NCI-H1694 (cell line): ENCODE data around the gene TNIK.
"Not testable (repeated sequence)": the region's sequence is repeated elsewhere in the genome, so short reads cannot be mapped to it uniquely, and the experiment has no call there.

Experiments used
- DNase-seq: peaks from one replicate; lab custom pipeline; 2025; lab: John Stamatoyannopoulos, UW

Gene TNIK

GRCh38 chr3:171468296-171468906 lies 8.2 kb upstream of the TNIK start:
- no peak for DNase-seq

- DNase-seq, result no peak
Measured at GRCh38 chr3:171465763-171466162, 5.6 kb upstream of the TNIK start.

- no peak for DNase-seq
Measured at GRCh38 chr3:171464462-171464861, 4.3 kb upstream of the TNIK start.

GRCh38 chr3:171462224-171462623 lies 2.0 kb upstream of the TNIK start:
- DNase-seq, result no peak

- DNase-seq, result no peak
Measured at GRCh38 chr3:171461525-171461917, 1.3 kb upstream of the TNIK start.

GRCh38 chr3:171460725-171461524 lies 720 bp upstream of the TNIK start:
- no peak for DNase-seq

- DNase-seq, result no peak
Measured at GRCh38 chr3:171459137-171459941, 866 bp downstream of the TNIK start.

GRCh38 chr3:171458864-171459136 lies 1.4 kb downstream of the TNIK start:
- no peak for DNase-seq

GRCh38 chr3:171458071-171458863 lies 1.9 kb downstream of the TNIK start:
- no peak for DNase-seq

- no peak for DNase-seq
Measured at GRCh38 chr3:171457607-171458061, 2.6 kb downstream of the TNIK start.

- DNase-seq, result no peak
Measured at GRCh38 chr3:171456765-171457606, 3.2 kb downstream of the TNIK start.

- DNase-seq, result no peak
Measured at GRCh38 chr3:171455603-171456550, 4.3 kb downstream of the TNIK start.

GRCh38 chr3:171454041-171454440 lies 6.2 kb downstream of the TNIK start:
- no peak for DNase-seq

GRCh38 chr3:171453180-171453886 lies 6.9 kb downstream of the TNIK start:
- no peak for DNase-seq

- DNase-seq, result no peak
Measured at GRCh38 chr3:171452328-171452727, 7.9 kb downstream of the TNIK start.

GRCh38 chr3:171451915-171452314 lies 8.3 kb downstream of the TNIK start:
- DNase-seq, result no peak

GRCh38 chr3:171447579-171447891 lies 12.7 kb downstream of the TNIK start:
- not testable (repeated sequence) for DNase-seq

GRCh38 chr3:171446801-171447578 lies 13.2 kb downstream of the TNIK start:
- DNase-seq, result no peak

GRCh38 chr3:171446301-171446700 lies 13.9 kb downstream of the TNIK start:
- DNase-seq, result no peak
